NCI-H2227 (cell line): ENCODE data around the gene OR5W2.
"Not testable (repeated sequence)": the region's sequence is repeated elsewhere in the genome, so short reads cannot be mapped to it uniquely, and the experiment has no call there.

Experiments used
- DNase-seq: peaks from one replicate; lab custom pipeline; 2025; ENCODE audit not compliant: unreplicated experiment; lab: John Stamatoyannopoulos, UW

The OR5W2 gene

GRCh38 chr11:55914482-55914881 is at the start of gene OR5W2:
Gene OR5W2, minus strand, starts transcription at chr11:55914582. Its CDS starts 0 bp downstream, at chr11:55914582.
- no peak for DNase-seq

DNA sequence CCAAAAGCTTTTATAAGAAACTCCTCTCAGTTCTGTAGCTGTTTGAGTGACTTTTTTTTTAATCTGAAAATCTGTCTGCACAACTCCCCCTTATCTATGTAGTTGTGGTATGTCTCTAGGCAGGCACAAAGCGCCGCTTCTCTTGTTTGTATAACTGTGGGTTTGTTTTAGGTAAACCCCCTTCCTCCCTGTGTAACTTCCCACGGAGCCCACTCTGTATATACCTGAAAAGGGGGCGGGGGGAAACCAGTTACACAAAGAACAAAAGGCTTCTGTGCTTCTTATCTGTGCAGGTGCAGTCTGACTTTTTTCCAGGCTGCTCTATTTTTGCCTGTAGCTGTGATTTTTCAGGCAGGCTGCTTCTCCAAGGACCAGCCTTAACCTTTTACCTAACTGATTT is 42.1 kb upstream of the OR5W2 start:
- no peak for DNase-seq

DNA sequence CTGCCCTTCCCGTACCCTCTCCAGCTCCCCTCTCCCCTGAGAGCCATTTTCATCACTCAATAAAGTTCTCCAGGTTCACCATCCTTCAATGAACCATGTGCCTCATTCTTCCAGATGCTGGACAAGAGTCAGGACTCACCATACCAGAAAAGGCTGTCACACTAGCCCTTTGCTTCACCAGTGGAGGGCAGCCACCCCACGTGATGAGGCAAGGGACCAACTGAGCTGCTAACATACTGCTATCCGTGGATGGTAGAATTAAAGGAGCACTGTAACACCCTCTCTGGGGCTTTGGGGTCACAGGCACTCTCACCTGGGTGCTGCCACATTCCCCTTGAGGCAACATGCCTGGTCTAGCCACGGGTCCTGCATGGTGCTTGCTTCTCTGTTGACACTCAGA is 34.9 kb upstream of the OR5W2 start:
- no peak for DNase-seq

- peak; percentile 18 for DNase-seq
These were observed 28.5 kb upstream of the OR5W2 start for GRCh38 chr11:55942785-55943392.

- no peak for DNase-seq
These were observed 21.9 kb upstream of the OR5W2 start, which contains the start of gene OR5I1 for GRCh38 chr11:55936300-55936699. Gene OR5I1, minus strand, starts transcription at chr11:55936400. Its CDS starts 0 bp downstream, at chr11:55936400.

DNA sequence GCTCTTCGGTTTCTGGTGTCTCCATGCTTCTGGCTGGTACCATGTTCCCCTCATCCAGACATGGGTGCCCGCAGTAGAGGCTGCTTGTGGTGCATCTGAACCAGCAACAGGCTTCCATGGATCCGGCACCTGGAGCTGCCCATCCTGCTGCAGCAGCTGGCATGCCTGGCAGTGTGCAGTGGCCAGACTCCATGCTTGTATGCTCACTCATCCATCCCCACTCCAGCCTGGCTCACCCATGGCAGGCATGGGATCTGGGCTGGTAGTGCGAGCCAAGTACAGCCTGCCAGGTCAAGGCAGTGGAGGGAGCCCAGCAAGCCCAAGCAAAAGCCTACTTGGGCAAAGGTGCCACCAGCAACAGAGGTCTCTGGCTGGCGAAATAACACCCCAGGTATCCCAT is 6.2 kb upstream of the OR5W2 start:
- no peak for DNase-seq

GRCh38 chr11:55902308-55902707 is 12.1 kb downstream of the OR5W2 start:
- DNase-seq, result no peak

DNA sequence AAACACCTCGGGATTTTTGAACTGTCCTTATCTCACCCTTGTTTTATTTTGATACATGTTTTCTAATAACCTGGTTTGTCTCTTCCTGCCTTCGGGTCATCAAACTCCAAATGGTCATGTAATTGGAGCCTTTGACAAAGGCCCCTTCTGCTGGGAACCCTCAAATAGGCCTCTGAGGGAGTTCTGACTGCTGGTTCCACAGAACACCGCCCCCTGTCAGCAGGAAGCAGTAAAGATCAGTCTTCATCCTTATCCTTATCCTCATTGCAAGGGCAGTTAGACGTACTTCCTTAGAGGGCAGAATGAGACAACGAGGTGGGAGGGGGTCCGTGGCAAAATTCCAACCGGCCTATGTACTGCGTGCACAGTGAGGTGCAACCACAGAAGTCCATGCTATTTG is 19.2 kb downstream of the OR5W2 start:
- no peak for DNase-seq

DNA sequence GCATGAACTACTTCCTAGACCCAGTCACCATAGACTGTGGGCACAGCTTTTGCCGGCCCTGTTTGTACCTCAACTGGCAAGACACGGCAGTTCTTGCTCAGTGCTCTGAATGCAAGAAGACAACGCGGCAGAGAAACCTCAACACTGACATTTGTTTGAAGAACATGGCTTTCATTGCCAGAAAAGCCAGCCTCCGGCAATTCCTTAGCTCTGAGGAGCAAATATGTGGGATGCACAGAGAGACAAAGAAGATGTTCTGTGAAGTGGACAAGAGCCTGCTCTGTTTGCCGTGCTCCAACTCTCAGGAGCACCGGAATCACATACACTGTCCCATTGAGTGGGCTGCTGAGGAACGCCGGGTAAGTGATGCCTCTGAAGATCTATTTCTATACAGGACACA is 28.9 kb downstream of the OR5W2 start:
- DNase-seq, result not testable (repeated sequence)

- not testable (repeated sequence) for DNase-seq
These were observed 29.4 kb downstream of the OR5W2 start for GRCh38 chr11:55884995-55885394.

DNA sequence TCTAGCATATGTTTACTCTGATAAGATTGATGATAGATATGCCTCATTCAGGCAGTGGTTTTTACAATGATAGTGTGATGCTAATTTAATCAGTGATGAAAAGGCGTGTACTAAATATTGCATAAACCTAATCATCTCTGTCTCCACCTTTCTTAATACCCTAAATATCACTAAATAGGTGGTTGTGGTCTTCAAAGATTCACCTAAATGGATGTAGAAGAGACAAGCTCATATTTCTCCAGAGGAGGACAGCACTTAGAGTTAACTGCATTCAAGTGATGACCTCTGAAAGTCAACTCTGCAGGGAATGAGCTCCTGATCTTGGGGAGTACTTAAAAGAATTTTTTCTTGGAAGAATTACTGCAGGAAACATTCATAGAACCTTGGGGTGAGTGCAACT is 31.4 kb downstream of the OR5W2 start, which contains the start of gene TRIM51:
Gene TRIM51 (plus strand): TSS at position 301 of the 400 bp plus-strand sequence. CDS start 2,132 bp downstream, outside the sequence.
- DNase-seq, result not testable (repeated sequence)

DNA sequence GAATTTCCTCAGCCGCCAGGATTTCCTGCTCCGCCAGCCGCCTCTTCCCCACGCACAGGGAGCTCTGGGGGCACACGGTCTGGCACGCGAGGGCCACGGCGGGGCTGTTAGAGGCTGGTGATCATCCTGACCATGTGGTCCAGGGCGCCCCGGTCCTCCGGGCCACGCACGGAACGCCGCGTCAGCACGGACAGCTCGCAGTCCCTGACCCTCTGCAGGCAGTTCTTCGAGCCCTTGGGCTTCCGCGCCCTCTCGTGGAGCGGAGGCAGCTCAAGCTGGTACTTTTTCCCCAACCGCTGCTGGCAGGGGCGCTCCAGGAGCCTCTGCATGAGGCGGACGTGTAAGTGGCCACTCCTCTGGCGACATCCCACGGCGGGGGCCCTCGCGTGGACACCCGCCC is 41.2 kb downstream of the OR5W2 start:
- peak; percentile 64 for DNase-seq

DNA sequence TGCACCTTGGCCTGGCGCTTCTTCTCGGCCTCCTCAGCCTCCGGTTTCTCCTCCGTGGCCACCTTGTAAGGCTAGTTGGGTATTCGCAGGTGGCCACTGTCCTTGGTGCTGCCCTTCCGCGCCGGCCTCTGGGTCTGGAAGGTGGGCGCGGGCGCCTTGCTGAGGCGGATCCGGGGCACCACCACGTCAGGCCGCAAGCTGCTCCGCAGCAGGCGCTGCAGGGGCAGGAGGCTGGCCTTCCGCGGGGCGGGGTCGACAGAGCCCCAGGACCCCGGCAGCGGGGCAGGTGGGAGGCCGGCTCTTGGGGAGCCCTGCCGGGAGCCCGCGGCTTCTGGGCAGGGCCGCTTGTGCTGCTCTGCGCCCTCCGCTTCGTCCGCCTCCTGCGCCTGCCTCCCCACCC is 41.7 kb downstream of the OR5W2 start:
- peak; percentile 32 for DNase-seq

DNA sequence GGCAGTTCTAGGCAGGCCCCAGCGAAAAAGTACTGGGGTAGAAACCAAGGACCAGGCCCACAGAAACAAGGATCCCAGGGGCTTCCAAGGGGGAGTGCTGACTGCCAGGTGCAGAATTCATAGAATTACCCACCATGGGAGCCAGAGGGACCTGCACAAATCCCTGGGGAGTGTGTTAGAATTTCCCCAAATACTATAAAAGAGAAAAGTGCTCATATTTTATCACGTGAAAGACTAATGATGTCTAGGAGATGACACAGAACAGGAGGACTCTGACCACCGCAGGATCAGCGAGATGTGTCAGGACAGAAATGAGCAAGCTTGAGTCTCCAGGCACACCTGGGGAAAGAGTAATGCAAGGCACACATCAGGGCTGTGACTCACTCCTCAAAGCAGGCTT is 47.0 kb downstream of the OR5W2 start:
- not testable (repeated sequence) for DNase-seq
